ENCODE data around the gene GABRD.

GABRD gene

DNA sequence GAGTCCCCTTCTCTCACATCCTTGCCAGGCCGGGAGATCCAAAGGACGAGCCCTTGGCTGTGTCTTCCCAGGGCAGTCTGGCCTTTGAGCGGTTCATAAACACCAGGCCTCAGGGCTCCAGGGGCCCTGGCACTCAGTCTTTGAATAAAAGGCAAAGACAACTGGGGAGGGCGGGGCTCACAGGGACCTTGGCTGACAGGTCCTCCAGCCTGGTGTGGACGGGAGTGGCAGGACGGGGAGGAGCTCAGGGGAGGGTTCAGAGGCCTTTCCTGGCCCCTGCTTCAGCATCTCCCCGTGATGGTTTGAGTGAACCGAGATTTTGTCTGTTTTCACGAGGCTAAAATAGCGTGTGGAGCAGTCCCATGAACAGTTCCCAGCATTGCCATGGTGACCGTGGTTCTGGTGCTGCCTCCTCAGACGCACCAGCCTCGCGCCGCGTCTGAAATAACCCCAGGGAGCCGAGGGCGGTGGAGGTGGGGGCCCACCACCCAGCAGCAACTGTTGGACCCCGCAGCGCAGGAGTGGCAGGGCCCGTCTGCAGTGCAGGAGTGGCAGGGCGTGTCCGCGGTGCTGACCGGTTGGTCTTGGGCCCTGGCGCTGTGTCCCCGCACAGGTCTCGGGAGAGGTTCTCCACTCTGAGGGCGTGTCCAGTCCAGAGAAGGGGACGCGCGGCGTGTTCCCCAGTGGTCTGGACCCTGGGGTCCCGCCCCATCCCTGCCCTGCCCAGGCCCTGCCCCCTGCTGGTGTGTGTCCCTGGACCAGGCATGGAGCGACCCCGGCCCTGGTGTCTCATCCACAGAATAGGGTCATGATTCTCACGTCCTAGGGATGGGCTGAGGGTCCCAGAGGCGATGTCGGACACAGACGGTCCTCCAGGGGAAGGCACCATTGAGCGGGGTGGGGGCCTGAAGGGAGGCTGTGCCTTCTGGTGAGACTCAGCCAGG lies 24.0 kb downstream of the GABRD start:
- no peak for DNase-seq

DNA sequence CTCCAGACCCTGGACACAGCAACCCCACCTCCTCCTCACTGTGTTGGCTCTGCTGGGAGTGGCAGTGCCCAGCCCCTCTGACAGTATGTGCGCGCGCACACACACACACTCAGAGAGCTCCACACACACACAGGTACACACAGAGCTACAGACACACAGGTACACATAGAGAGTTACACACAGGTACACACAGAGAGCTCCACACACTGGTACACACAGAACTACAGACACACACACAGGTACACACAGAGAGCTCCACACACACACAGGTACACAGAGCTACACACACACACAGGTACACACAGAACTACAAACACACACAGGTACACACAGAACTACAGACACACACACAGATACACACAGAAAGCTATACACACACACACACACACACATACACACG lies 24.7 kb downstream of the GABRD start:
- DNase-seq = no peak

DNA sequence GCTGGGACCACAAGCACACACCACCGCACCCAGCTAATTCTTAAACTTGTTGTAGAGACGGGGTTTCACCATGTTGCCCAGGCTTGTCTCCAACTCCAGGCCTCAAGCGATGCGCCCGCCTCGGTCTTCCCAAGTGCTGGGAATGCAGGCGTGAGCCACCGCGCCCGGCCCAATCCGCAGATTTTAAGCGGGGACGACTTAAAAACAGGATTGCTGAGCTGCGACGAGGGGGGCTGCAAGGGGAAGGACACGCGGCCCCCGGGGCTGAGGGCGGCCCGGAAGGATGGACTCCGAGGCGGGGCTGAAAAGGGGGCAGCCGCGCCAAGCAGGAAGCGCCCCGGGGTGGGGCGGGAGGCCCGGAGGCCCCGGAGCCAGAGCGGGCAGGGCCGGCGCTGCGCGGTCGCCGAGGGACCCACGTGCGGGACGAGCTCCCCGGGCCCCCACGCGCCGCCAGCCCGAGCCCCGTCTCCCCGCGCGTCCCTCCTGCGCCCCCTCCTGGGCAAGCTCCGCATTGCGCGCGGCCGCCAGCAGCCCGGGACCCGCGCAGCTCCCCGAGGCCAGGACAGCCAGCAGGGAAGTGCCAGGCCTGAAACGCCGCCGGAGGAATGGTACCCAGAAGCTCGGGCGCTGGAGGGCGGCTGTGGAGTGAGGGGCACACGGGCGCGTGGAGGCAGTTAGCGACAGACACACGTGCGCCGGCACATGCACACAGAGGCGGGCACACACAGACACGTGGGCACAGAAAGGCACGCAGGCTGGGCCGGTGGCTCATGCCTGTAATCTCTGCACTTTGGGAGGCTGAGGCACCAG lies 25.6 kb downstream of the GABRD start:
- peak; percentile 80 for DNase-seq

DNA sequence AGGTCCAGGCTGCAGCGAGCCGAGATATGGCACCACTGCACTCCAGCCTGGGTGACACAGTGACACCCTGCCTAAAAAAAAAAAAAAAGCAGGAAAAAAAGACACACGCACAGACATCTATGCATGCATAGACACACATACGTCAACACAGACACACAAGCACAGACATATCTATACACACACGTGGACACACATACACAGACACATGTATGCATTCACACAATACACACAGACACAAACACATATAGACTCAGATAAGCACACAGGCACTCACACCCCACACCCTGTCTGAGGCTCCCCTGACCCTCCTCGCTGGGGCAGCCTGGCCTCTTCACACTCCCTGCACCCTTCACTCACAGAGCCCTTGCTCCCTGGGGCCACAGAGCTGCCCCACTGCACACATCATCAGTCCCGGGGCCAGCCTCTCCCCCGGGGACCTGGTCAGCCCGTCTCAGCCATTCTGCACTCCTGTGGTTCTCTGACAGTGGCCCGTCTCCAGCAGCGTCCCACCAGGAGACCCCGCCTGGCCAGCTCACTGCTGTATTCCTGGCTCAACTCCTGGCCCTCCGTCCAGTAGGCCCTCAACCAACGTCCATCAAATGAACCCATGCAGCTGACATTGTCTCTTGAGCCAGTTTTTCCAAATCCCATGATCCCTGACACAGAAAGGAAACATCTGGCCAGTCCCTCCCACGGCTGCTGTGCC lies 26.5 kb downstream of the GABRD start:
- DNase-seq = no peak

DNA sequence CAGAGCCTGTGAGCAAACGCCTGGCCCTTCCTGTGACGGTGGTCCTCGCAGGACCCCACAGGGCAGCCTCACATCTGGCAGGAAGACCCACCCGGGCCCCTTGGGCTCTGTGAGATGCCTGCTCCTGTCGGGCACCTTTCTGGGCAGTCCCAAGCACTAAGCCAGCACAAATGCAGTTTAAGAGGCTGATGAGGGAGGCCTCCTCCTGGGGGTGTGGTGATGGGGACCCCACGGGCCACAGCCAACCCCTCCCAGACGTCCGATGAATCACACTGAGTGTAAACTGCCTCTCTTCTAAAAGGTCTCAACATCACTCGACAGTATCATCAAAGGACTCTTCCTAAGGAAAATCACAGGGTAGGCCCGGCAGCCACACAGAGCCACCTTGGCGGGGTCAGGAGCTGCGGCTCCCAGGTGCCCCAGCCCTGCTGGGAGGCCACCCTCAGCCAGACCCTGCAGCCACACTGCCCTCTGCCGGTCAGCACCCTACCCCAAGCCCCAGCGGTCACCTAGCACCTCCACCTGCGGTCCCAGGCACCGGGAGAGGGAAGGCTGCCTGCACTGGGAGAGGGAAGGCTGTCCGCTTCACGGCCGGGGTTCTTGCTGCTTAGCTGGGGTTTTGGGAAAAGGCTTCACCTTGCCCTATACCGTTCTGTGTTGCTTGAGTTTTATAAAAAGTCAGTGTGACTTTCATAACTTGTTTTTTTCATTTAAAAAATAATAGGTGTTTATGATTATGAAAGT lies 27.2 kb downstream of the GABRD start:
- peak; percentile 62 for DNase-seq

DNA sequence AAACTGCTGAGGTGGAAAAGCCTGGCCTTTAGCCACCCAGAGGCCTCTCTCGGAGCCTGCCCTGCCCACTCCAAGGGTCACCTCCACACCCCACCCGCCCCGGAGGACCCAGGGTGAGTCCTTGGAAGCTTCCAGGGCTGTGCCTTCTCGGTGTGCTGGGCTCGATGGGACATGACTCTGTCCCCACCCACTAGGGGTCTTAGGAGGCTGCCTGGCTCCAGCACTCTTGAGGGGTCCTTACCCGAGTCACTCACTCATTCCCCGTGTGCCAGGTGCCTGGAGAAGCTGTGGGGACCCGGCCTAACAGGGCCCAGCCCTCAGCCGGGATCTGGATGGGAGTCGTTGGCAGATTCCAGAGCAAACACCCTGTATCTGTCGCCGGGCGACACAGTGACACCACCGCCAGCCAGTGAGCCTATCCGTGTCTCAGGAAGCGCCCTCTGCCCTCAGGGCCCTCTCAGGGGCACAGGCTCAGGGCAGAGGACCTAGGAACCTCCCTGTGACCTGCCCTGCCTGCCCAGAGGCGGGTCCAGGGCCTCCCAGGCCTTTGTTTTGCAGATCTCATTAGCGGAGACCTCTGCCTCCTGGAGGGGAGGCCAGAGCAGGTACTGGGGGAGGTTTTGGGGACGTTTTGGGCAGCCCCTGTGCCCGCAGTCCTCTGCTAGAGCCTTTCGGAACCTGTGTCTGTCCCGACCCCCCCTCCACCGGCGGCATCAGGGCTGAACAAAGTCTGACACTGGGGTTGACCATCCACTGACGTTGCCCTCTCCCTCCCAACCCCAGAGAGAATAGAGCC lies 28.0 kb downstream of the GABRD start:
- DNase-seq = no peak

DNA sequence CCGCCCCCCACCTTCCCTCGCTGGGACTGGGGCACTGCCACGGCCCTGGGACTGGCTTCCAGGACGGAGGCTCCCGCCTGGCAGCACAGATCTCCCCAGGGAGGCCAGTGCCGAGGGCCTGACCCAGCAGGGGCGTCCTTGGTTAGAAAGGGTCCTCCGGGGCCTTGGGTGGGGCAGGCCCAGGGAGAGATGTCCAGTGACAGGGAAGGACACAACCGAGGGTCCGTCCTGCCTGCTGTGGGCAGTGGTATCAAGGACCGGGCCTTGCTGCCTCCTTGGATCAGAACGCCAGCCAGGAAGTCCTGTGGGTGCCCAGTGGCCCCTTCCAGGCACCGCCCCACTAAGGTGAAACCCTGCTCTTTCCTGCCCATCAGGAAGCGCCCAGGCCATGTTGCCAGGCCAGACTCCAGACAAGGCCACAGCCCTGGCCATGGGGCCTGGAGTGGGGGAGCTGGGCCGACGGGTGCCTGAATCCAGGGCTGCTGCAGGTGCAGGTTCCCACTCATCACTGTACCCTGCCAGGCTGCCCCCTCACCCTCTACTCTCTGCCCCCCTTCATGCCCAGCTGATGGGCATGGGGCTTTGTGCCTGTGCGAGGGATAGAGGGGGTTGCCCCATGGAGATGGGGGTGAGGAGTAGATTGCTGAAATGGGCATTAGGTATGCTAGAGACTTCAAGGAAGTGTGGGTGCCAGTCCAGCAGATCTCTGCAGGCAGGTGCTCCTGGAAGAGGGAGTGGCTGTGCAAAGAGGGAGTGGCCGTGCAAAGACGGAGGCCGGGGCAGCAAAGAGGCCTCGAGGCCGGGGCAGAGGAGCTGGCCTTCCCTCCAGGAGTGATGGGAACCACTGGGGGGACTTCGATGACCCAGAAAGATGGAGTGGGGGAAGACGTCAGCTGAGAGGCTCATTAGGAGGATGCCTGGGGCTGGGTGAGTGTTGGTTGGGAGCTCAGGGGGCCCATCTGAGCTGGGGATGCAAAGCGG lies 28.9 kb downstream of the GABRD start:
- no peak for DNase-seq

DNA sequence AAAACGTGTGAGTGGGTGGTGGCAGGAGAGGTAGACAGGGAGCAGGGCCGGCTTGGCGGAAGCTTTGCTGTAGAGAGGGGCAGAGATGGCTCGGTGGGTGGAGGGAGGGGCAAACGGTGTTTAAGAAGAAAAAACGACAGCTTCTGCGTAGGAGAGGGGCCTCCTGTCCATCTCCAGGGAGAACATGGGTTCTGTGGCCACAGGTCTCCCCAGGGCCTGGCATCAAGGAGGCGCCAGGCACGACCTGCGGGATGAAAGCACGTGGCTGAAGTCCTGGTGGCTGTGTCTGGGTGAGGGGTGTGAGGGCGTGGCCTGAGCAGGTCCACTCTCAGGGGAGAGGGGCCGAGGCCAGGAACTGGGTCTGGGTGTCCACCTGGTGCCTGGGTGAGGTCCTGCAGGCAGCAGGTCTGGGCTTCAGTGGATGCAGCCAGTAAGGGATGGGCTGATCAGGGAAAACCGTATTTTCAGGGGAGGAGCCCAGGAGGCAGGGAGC lies 30.1 kb downstream of the GABRD start:
- DNase-seq = peak; percentile 10

DNA sequence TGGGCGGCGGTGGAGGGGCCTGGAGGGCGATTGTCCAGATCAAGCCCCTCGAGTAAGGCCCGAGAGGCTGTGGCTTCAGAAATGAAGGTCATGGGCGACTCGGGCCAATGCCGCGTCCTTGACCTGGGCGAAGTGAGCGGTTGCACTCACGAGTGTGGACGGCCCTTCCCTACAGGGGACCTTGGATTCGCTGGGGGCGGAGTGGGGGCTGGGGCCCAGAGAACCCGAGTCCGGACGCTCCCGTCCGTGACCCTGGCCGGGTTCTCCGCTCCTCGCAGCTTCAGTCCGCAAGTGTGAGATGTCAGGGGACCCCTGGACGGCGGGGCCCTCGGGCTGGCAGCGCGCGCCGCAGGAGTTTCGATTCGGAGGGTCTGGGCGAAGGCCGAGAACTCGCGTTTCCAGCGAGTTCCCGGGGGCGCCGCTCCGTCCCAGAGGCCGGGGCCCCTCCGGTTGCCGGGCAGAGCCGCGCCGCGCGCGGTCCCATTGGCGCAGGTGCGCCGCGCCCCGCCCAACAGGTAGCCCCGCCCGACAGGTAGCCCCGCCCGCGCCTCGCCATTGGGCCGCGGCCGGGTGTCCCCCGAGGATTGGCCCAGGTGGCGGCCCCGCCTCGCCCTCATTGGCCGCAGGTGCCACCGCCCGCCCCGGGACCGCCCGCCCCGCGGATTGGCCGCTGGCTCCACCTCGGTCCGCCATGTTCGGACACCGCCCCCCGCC lies 30.7 kb downstream of the GABRD start, which contains the start of gene PRKCZ:
TSS of gene PRKCZ (plus strand) at position 694 of the 714 bp plus-strand sequence. CDS start 220 bp downstream, outside the sequence.
- DNase-seq = peak; percentile 97

DNA sequence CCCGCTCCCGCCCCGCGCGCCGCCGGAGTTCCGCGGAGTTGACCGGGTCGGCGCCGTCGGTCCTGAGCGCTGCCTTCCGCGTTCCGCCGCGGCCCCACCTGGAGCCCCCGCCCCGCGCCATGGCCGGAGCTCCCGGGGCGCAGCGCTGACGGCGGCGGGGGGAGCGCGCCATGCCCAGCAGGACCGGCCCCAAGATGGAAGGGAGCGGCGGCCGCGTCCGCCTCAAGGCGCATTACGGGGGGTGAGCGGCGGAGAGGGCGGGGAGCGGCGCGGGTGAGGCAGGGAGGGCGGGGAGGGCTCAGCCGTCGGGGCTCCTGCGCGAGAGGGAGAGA lies 31.3 kb downstream of the GABRD start:
- no peak for DNase-seq

DNA sequence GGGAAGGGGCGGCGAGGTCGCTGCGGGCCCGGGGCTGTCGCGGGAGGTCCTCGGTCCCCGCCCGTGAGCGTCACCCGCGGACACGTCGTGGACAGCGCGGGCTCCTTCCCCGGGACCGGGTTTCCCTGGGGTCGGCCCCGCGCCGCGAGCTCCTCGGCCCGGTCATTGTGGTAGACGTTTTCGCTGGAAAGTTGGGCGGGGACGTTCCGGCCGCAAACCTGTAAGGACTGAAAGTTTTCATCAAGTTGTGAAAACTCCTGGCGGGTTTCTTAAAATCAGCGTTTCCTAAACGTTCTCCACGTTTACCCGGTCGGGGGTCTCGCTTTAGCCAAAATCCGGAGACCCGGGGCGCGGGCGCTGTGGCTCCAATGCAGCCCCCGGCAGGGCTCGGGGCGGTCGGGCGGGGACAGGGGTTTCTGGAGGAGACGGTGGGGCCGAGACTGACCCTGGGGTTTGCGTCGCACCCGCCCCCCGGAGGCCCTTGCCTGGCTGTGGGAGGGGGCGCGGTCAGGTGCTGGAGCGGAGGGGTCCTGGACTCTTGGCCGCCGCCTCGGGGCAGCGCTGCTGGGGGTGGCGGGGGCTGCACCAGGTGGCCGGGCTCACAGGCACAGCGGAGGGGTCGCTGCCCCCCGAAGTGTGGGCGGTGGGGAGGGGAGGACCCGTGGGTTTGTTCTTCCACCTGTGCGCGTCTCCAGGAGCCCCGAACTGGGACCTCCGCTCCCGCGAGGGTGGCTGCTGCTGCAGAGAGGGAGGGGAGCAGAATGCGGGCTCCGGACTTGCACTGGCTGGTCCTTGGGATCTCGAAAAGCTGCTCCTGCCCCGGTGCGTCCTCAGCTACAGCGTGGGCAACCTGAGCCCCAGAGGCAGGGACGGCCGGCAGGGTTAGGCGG lies 31.9 kb downstream of the GABRD start:
- no peak for DNase-seq

DNA sequence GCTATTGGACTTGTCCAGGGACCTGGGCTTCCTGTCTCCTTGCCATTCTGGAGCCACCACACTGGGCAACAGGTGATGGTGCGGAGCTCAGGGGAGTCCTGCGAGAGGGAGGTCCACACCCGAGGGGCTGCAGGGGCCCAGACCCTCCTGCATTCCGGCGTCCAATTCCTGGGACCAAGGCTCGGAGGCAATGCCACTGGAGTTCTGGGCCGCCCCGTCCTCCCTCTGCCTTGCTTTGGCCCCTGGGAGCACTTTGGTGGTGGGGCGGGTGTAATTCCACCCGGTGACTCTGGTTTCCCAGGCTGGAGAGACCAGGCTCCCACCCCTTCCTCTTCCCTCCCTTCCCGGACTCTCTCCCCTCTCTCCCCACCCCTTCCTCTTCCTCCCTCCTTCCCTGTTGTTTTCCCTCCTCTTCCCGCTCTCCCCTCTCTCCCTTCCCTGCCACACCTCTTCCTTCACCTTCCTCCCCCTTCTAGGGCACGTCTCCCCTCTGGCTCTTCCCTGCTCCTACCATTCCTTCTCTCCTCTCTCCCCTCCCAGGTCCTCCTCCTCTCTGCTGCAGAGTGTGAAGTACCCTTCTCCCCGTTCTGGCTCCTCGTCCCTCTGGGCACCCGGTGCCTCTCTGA lies 33.0 kb downstream of the GABRD start:
- DNase-seq = no peak

DNA sequence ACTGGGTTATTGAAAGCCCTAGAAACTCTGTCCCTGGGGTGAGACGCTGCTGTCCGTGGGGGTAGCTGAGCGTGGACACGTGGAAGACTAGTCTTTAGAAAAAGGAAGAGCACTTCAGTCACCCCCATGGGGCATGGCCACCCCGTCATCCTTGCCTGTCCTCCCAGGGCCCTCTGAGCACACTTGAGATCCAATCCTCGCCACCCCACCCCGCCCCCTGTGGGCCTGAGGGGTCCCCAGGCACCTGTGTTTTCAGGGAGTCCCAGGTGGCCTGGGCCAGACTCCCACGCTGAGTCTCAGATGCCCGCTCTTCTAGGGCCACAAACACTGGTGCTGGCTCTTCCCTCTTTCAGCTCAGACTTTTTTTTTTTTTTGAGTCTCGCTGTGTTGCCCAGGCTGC lies 33.6 kb downstream of the GABRD start:
- DNase-seq = no peak

DNA sequence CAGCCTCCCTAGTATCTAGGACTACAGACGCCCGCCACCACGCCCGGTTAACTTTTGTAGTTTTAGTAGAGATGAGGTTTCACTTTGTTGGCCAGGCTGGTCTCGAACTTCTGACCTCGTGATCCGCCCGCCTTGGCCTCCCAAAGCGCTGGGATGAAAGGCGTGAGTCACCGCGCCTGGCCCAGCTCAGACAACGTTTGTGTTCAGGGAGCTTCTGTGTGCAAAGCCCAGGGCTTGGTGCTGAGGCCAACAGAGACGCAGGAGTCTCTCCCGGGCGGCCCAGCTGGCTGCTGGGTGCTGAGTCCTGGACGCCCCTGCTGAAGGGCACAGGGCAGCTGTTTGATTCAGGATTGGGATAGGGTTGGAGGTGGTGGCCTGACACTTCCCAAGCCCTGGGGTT lies 34.1 kb downstream of the GABRD start:
- no peak for DNase-seq

DNA sequence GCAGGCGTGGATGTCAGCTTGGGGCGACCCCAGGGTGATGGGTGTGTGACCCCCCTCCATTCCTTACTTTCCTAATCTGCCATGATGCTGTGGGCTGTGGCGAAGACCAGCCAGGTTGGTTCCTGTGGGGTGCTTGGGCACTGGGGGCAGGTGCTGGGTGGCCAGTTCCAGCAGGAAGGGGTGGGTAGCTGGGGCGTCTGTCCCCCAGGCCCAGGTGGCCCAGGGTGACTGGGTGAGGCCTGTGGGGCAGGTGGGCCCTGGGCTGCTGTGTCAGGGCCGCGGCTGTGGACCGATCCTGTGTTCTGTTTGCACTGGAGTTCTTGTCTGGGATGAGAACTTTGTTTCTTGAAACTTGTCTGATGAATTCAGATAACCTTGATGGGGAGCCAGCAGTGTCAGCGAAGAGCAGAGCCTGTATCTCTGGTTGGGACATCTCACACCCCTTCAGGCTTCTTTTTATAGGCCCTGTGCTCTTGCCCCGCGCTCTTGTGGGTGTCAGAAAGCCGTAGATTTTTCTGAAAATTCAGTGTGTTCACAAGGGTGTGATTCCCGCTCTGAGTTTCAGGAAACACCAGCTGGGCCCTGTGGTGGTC lies 34.7 kb downstream of the GABRD start:
- DNase-seq = no peak

DNA sequence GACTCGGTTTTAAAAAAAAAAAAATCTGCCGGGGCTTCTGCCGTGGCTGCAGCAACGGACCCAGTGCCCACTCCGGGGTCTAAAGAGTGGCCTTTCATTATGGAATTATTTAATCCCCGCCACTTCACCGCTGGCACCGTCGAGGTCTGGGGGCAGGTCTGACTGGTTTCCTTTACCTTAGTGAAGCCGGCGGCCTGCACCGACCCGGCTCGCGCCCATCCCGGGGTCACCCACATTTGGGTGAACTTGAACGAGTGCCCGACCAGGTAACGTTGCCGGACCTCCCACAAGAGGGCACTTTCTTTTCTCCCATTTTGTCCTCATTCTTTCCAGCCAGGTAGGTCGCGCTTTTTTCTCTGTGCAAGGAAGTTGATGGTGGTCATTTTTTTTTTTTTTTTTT lies 35.4 kb downstream of the GABRD start:
- no peak for DNase-seq

DNA sequence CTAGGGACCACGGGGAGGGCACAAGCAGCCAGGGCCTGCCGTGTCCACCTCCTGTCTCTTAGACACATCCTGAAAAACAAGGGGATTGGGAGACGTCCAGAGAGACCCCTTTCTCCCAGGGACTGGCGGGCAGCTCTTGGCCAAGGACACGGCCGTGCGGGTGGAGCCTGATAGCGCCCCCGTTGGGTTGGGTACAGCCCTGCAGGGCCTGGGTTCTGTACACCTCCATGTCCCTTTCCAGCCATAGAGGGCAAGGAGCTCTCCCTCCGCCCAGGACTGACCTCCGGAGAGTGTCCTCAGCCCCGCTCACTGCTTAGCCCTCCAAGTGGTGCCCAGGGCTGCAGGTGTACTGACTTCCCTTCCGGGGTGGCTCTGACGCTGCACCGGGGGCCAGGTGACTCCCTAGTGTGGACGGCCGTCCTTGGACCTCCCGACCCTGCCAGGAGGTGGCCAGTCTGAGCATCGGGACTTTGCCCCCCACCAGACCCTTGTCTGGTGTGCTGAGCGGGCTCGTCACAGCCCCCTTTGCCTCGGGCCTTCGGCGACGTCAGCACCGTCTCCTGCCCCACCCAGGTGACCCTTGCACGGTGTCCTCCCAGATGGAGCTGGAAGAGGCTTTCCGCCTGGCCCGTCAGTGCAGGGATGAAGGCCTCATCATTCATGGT lies 36.9 kb downstream of the GABRD start:
- DNase-seq = no peak

All from CD4-positive, alpha-beta T cell treated with Interleukin-6 for 4 hours (primary cell).